ENCODE measurements around the gene SEMA3D.

SEMA3D gene

GRCh38 chr7:85060696-85061095 is 126.2 kb downstream of the SEMA3D start:
- H3K9me3 ChIP-seq (ENCODE audit: control insufficient read depth, low read length), result no peaks in the 10 kb centered on the region
- DNase-seq (ENCODE audit: low read depth), result no peak
- no peak overlapping the region for H3K9ac ChIP-seq (ENCODE audit: low read length)
- peaks cover 26% of the 10 kb centered on the region for H3K27me3 ChIP-seq (replicated peaks; ENCODE audit: control insufficient read depth, insufficient read depth, low read length)
- H3K4me1 ChIP-seq (ENCODE audit: control insufficient read depth, insufficient read depth, low read length), result peaks cover 9% of the 10 kb centered on the region
- H3K4me3 ChIP-seq (ENCODE audit: low read length), result no peak overlapping the region
- H3K36me3 ChIP-seq (ENCODE audit: control insufficient read depth, insufficient read depth, low read length, severe bottlenecking), result no peaks in the 10 kb centered on the region

GRCh38 chr7:85055906-85056305 is 130.9 kb downstream of the SEMA3D start:
- no peak overlapping the region for H3K9ac ChIP-seq (ENCODE audit: low read length)
- no peaks in the 10 kb centered on the region for H3K36me3 ChIP-seq (ENCODE audit: control insufficient read depth, insufficient read depth, low read length, severe bottlenecking)
- no peaks in the 10 kb centered on the region for H3K9me3 ChIP-seq (ENCODE audit: control insufficient read depth, low read length)
- DNase-seq (ENCODE audit: low read depth), result no peak
- no peak overlapping the region for H3K4me3 ChIP-seq (ENCODE audit: low read length)
- no peaks in the 10 kb centered on the region for H3K4me1 ChIP-seq (ENCODE audit: control insufficient read depth, insufficient read depth, low read length)
- no peaks in the 10 kb centered on the region for H3K27me3 ChIP-seq (replicated peaks; ENCODE audit: control insufficient read depth, insufficient read depth, low read length)

GRCh38 chr7:85055196-85055595 is 131.7 kb downstream of the SEMA3D start:
- Histone ChIP-seq H3K4me1 (ENCODE audit: control insufficient read depth, insufficient read depth, low read length) (no peaks in the 10 kb centered on the region), H3K36me3 (ENCODE audit: control insufficient read depth, insufficient read depth, low read length, severe bottlenecking) (no peaks in the 10 kb centered on the region), H3K4me3 (ENCODE audit: low read length) (no peak overlapping the region), H3K9ac (ENCODE audit: low read length) (no peak overlapping the region), H3K9me3 (ENCODE audit: control insufficient read depth, low read length) (no peaks in the 10 kb centered on the region), H3K27me3 (replicated peaks; ENCODE audit: control insufficient read depth, insufficient read depth, low read length) (no peaks in the 10 kb centered on the region)
- no peak for DNase-seq (ENCODE audit: low read depth)

GRCh38 chr7:85054306-85054705 is 132.6 kb downstream of the SEMA3D start:
- H3K9me3 ChIP-seq (ENCODE audit: control insufficient read depth, low read length), result no peaks in the 10 kb centered on the region
- no peaks in the 10 kb centered on the region for H3K36me3 ChIP-seq (ENCODE audit: control insufficient read depth, insufficient read depth, low read length, severe bottlenecking)
- no peak for DNase-seq (ENCODE audit: low read depth)
- no peak overlapping the region for H3K9ac ChIP-seq (ENCODE audit: low read length)
- no peaks in the 10 kb centered on the region for H3K27me3 ChIP-seq (replicated peaks; ENCODE audit: control insufficient read depth, insufficient read depth, low read length)
- no peak overlapping the region for H3K4me3 ChIP-seq (ENCODE audit: low read length)
- no peaks in the 10 kb centered on the region for H3K4me1 ChIP-seq (ENCODE audit: control insufficient read depth, insufficient read depth, low read length)

DNA sequence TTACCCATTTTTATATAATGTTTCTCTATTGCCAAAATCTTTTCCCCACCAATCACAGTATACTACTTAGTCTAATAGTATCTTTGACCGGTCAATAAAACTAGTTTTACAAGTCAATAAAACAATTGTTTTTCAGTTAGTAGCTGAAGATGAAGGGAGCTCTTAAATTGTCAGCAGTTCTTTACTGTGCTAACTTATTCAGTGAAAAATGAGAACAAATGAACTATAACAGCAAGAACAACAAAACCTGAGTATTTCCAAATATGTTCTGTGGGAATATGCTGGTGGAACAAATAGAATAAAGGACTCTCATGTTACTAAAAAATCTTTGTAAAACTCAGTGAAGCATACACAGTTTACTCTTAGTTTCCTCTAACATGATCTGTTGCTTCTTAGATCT is 134.0 kb downstream of the SEMA3D start:
- DNase-seq (ENCODE audit: low read depth), result no peak
- H3K4me1 ChIP-seq (ENCODE audit: control insufficient read depth, insufficient read depth, low read length), result no peaks in the 10 kb centered on the region
- H3K9ac ChIP-seq (ENCODE audit: low read length), result no peak overlapping the region
- no peaks in the 10 kb centered on the region for H3K9me3 ChIP-seq (ENCODE audit: control insufficient read depth, low read length)
- no peak overlapping the region for H3K4me3 ChIP-seq (ENCODE audit: low read length)
- no peaks in the 10 kb centered on the region for H3K36me3 ChIP-seq (ENCODE audit: control insufficient read depth, insufficient read depth, low read length, severe bottlenecking)
- no peaks in the 10 kb centered on the region for H3K27me3 ChIP-seq (replicated peaks; ENCODE audit: control insufficient read depth, insufficient read depth, low read length)

DNA sequence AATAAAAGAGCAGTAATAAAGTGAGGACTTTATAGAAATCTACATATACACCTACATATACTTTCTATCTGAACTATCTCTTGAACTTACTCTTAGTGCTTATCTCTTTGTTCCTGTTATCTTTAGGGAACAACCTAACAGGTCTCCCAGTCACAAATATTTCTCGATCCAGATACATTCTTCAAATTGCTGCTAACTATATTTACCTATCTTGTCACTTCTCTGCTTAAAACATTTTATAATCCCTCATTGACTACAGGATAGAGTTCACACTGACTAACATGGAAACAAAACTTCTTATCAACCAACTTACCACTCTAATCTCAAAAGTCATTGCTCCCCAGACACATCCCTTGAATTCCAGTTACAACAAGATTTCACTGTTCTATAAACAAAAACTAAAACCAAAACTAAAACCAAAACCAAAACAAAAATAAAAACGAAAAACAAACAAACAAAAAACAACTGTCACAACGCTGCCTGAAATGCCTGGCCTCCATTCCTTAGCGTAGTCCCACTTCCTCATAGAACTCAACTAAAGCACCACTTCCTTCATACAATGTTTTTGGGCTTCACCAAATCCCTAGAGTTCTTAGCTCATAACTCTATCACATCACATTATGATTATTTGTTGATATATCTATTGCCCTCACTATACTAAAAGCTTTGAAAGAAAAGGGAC is 134.7 kb downstream of the SEMA3D start:
- H3K9ac ChIP-seq (ENCODE audit: low read length), result no peak overlapping the region
- no peaks in the 10 kb centered on the region for H3K36me3 ChIP-seq (ENCODE audit: control insufficient read depth, insufficient read depth, low read length, severe bottlenecking)
- no peak overlapping the region for H3K4me3 ChIP-seq (ENCODE audit: low read length)
- H3K4me1 ChIP-seq (ENCODE audit: control insufficient read depth, insufficient read depth, low read length), result no peaks in the 10 kb centered on the region
- H3K9me3 ChIP-seq (ENCODE audit: control insufficient read depth, low read length), result no peaks in the 10 kb centered on the region
- no peak for DNase-seq (ENCODE audit: low read depth)
- H3K27me3 ChIP-seq (replicated peaks; ENCODE audit: control insufficient read depth, insufficient read depth, low read length), result no peaks in the 10 kb centered on the region

DNA sequence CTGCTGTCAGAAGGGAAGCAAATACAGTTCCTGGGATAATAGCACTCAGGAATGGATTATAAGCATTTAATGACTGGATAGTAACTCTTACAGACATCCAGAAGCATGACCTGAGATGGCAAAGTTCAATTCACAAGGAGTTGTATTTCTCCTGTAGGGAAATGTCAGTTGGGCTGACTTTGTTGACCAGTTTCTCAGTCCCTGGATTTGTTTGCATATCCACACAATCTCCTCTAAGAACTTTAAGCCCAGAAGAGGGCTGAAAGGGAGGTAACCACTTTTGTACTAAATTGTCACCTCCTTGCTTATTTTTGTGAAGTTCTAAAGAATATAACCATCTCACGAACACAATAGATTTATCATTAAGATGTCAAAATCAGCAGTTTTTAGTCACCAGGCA is 140.3 kb downstream of the SEMA3D start:
- Histone ChIP-seq H3K36me3 (ENCODE audit: control insufficient read depth, insufficient read depth, low read length, severe bottlenecking) (no peaks in the 10 kb centered on the region), H3K9ac (ENCODE audit: low read length) (no peak overlapping the region), H3K4me1 (ENCODE audit: control insufficient read depth, insufficient read depth, low read length) (no peaks in the 10 kb centered on the region), H3K9me3 (ENCODE audit: control insufficient read depth, low read length) (no peaks in the 10 kb centered on the region), H3K27me3 (replicated peaks; ENCODE audit: control insufficient read depth, insufficient read depth, low read length) (no peaks in the 10 kb centered on the region), H3K4me3 (ENCODE audit: low read length) (no peak overlapping the region)
- no peak for DNase-seq (ENCODE audit: low read depth)

DNA sequence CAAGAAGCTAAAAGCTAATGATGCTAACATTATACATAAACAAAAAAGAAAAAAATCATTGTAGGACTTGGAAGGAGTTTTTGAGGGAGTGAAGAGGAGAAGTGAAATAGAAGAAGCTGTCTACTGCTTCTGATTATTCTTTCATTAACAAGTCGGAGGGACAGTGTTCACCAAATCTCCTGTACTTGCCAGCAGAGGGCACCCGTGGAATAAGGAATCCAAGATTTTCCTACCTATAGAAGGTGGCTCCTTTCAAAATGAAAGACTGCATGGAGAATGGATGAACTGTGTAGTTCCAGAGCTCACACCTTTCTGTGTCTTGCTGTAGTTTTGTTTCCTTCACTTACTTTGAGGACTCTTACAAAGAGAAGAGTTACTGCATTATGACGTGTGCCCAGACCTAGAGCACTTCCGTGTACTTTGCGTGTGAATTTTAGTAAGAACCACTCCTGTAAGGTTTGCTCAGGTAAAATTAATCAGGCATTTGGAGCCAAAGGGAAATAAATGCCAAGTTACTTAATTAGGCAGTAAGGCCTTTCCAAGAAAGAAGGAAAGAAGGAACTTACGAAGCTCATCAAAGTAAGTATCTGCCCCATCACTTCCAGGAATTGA is 145.1 kb downstream of the SEMA3D start:
- H3K9me3 ChIP-seq (ENCODE audit: control insufficient read depth, low read length), result no peaks in the 10 kb centered on the region
- no peaks in the 10 kb centered on the region for H3K36me3 ChIP-seq (ENCODE audit: control insufficient read depth, insufficient read depth, low read length, severe bottlenecking)
- H3K9ac ChIP-seq (ENCODE audit: low read length), result no peak overlapping the region
- no peak overlapping the region for H3K4me3 ChIP-seq (ENCODE audit: low read length)
- DNase-seq (ENCODE audit: low read depth), result peak; percentile 80
- no peaks in the 10 kb centered on the region for H3K4me1 ChIP-seq (ENCODE audit: control insufficient read depth, insufficient read depth, low read length)
- H3K27me3 ChIP-seq (replicated peaks; ENCODE audit: control insufficient read depth, insufficient read depth, low read length), result no peaks in the 10 kb centered on the region

DNA sequence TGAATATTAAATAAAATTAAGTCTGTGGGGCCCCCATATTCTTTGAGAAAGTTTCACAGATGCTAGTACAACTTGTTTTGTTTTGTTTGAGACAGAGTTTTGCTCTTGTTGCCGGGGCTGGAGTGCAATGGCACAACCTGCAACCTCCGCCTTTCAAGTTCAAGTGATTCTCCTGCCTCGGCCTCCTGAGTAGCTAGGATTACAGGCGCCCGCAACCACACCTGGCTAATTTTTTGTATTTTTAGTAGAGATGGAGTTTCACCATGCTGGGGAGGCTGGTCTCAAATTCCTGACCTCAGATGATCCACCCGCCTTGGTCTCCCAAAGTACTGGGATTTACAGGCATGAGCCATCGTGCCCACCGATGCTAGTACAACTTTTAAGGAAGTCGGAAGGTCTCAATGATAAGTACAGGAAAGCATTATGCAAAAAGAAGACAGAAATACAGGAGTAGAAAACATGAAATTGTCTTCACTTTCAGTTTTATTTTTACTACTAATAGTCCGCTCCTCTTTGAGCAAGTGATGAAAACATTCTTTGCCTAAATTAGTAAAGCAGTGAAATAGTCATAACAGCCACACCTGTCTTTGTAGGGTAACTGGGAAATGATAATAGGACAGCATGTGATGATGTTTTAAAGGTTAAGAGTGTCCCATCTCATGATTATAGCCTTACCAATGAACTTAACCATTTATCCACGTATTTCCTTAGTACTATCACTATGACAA is 147.5 kb downstream of the SEMA3D start:
- no peak overlapping the region for H3K4me3 ChIP-seq (ENCODE audit: low read length)
- H3K27me3 ChIP-seq (replicated peaks; ENCODE audit: control insufficient read depth, insufficient read depth, low read length), result no peaks in the 10 kb centered on the region
- H3K4me1 ChIP-seq (ENCODE audit: control insufficient read depth, insufficient read depth, low read length), result no peaks in the 10 kb centered on the region
- H3K9ac ChIP-seq (ENCODE audit: low read length), result no peak overlapping the region
- no peaks in the 10 kb centered on the region for H3K9me3 ChIP-seq (ENCODE audit: control insufficient read depth, low read length)
- DNase-seq (ENCODE audit: low read depth), result no peak
- no peaks in the 10 kb centered on the region for H3K36me3 ChIP-seq (ENCODE audit: control insufficient read depth, insufficient read depth, low read length, severe bottlenecking)

DNA sequence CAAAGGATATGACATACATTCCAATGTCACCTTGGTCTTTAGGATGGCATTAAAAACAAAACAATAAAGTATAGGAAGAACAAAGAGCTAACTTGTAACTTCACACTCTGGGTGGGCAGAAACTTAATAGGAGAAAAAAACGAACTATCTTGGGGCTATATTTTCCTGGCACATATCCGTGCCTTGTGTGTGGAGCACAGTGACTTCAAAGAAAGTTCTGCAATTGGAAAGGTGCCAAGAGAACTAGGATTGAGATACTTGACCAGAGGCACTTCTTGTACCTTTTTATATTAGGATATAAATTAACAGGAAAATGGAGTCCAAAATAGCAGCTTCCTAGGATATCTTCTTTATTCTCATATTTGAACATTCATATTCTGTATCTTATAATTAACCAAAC is 148.4 kb downstream of the SEMA3D start:
- no peaks in the 10 kb centered on the region for H3K27me3 ChIP-seq (replicated peaks; ENCODE audit: control insufficient read depth, insufficient read depth, low read length)
- H3K4me3 ChIP-seq (ENCODE audit: low read length), result no peak overlapping the region
- H3K9me3 ChIP-seq (ENCODE audit: control insufficient read depth, low read length), result no peaks in the 10 kb centered on the region

GRCh38 chr7:85033263-85033662 is 153.6 kb downstream of the SEMA3D start:
- no peak overlapping the region for H3K4me3 ChIP-seq (ENCODE audit: low read length)
- no peaks in the 10 kb centered on the region for H3K4me1 ChIP-seq (ENCODE audit: control insufficient read depth, insufficient read depth, low read length)
- H3K9me3 ChIP-seq (ENCODE audit: control insufficient read depth, low read length), result no peaks in the 10 kb centered on the region
- no peak for DNase-seq (ENCODE audit: low read depth)
- H3K36me3 ChIP-seq (ENCODE audit: control insufficient read depth, insufficient read depth, low read length, severe bottlenecking), result no peaks in the 10 kb centered on the region
- no peak overlapping the region for H3K9ac ChIP-seq (ENCODE audit: low read length)
- H3K27me3 ChIP-seq (replicated peaks; ENCODE audit: control insufficient read depth, insufficient read depth, low read length), result no peaks in the 10 kb centered on the region

More for the DNA sequence above, 148.4 kb downstream of the SEMA3D start:
- Histone ChIP-seq H3K9ac (ENCODE audit: low read length) (no peak overlapping the region), H3K36me3 (ENCODE audit: control insufficient read depth, insufficient read depth, low read length, severe bottlenecking) (no peaks in the 10 kb centered on the region), H3K4me1 (ENCODE audit: control insufficient read depth, insufficient read depth, low read length) (no peaks in the 10 kb centered on the region)
- no peak for DNase-seq (ENCODE audit: low read depth)
